HG02885 (cell line): ENCODE measurements around the gene HYDIN.

Experiments
- ATAC-seq: cut with Tn5 transposase; IDR thresholded peaks from one replicate; pipeline ENCODE4 v1.9.1; 2021; ENCODE audit warnings: mild to moderate bottlenecking; ENCODE audit not compliant: unreplicated experiment, poor library complexity

Gene HYDIN

GRCh38 chr16:70770626-70771552 lies 459.6 kb downstream of the HYDIN start:
- peak; percentile 53 for ATAC-seq

GRCh38 chr16:70770291-70770625 lies 460.3 kb downstream of the HYDIN start:
- ATAC-seq: no peak

DNA sequence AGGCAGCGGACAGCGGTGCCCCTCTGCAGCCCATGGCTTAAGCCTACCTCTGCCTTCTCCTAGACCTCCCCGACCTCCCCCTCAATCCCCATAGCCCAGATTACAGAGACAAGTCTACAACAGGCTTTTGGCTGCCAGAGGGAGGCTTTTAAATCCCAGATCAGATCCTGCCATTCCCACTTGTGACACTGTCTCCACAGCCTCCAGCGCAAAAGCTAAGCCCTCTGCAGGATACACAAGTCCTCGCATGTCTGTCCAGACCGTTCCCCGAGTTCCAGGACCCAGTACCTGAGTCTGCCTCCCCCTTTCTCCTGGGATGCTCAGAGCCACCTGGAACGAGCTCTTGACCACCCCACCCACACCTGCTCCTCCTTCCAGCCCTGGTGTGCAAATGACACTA lies 460.8 kb downstream of the HYDIN start:
- no peak for ATAC-seq

DNA sequence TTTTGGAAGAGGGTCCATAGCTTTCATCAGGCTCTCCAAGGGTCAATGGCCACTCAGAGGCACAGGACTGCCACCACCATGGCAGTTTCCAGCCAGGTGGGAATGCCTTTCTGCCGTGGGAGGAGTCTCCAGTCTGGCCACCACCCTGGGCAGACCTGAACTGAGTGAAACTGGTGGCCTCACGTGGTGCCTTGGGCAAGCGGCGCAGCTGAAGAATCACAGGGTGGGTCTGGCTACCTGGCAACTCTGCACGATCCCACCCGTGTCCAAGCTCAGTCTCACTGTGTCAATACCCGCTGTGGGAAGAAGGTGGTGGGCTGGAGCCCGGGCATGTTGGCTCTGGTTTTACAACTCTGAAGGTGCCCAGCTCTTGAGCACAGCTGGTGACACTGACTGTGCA lies 461.4 kb downstream of the HYDIN start:
- ATAC-seq: no peak

GRCh38 chr16:70768203-70768580 lies 462.3 kb downstream of the HYDIN start:
- ATAC-seq: no peak

- no peak for ATAC-seq
Observed at GRCh38 chr16:70767377-70768202, 462.9 kb downstream of the HYDIN start.

DNA sequence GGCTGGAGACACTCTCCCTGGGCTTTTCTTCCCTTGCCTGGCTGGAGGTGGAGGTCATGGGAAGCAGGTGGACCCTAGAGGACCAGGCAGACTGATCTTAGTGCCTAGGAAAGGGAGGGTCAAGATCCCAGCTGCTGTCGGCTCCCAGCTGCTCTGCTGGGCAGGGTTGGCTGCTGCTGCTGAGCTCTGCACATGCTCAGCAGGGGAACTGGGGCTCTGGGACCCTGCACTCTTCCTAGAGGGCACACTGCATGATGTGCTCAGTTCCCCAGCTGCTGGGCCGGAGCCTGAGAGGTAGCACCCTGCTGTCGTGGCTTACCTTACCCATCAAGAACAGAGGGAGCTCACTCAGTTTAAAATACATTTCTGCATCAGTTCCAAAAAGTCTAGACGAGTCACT lies 463.9 kb downstream of the HYDIN start:
- no peak for ATAC-seq

DNA sequence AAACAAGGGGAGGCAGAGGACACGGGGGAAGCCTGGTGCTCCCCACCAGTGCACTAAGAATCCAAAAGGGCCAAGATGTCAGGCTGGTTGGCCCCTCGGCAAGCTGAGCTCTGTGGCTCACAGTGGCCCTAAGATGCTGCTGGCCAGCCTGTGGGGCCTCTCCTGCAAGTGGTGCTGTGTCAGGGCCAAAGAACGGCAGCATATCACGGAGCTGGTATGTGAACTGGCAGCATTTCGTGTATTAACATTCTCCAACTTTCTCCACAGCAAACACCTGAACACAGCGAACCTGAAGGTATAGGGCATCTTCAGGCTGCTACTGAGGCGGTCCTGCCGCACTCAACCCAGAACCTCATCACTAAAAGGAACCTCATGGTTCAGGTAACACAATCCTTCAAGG lies 464.3 kb downstream of the HYDIN start:
- no peak for ATAC-seq

GRCh38 chr16:70765491-70765890 lies 465.0 kb downstream of the HYDIN start:
- ATAC-seq: no peak

- no peak for ATAC-seq
Observed at GRCh38 chr16:70764632-70765031, 465.9 kb downstream of the HYDIN start.

DNA sequence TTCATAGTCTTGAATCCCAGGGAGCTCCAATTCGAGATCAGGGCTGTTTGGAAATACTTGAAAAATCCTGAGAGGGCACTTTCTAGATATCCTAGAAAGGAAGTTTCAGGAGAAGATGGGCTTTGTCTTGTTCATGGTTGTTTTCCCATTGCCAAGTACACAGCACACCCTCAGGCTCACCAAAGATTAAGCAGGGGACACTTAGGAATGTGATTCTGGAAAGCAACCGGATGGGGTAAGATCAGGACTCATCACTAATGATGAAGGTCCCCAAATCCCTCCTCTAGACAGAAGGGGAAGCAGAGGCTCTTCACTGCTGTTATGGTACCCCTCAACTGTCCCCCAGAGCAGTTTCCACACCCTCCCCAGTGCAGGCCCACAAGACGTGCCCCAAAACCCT lies 470.3 kb downstream of the HYDIN start:
- ATAC-seq: no peak

GRCh38 chr16:70759666-70760065 lies 470.9 kb downstream of the HYDIN start:
- no peak for ATAC-seq

DNA sequence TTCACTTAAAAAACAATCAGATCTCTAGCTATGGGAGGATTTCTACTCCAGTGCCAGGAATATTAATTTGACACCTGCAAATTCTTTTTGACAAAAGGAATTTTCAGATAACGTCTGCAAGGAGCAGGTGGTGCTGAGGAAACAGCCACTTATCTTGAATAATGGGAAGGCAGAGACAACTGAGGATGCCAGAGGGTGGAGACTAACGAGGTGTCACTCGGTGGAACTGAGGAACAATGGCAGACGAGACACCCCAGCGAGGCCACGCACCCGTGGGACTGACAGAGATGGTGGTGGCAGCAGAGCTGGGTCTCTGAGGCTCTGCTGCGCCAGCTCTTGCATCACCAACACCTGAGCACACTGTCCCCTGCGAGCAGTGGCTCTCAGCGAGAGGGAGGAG lies 471.7 kb downstream of the HYDIN start:
- ATAC-seq: no peak
